Testis (tissue), 3 donors: ENCODE results near the gene TRAF7. TPM values are rescaled to one million over a fixed set of nuclear protein-coding genes. Genes with fewer than 3 reads are reported as not detected.

Source experiments
- DNase-seq: peaks from one replicate; pipeline ENCODE4 v3.0.0-alpha.2; 2019
- H3K27ac ChIP-seq, 2 donors: fragments of 200-600 bp; sonication (generic); one replicate each; pipeline ENCODE4 v1.5.1; 2019
- H3K27me3 ChIP-seq: fragments of 200-600 bp; sonication (generic); one replicate; pipeline ENCODE4 v1.5.1; 2019
- H3K36me3 ChIP-seq: fragments of 200-600 bp; sonication (generic); one replicate; pipeline ENCODE4 v1.5.1; 2017; ENCODE audit warnings: low read depth; ENCODE audit errors: missing control alignments
- H3K4me1 ChIP-seq: fragments of 200-600 bp; sonication (generic); one replicate; pipeline ENCODE4 v1.5.1; 2019
- H3K4me3 ChIP-seq, 2 donors: fragments of 200-600 bp; sonication (generic); one replicate each; pipeline ENCODE4 v1.5.1; 2017 to 2019
- H3K9me3 ChIP-seq: fragments of 200-600 bp; sonication (generic); one replicate; pipeline ENCODE4 v1.5.1; 2017
- POLR2A ChIP-seq: fragments of 450-650 bp; IDR thresholded peaks from one replicate; pipeline ENCODE4 v1.6.1; 2017; ENCODE audit warnings: antibody characterized with exemption, mild to moderate bottlenecking, moderate library complexity
- WGBS, 2 donors: methylation state at CpG; one replicate each; pipeline ENCODE4 v1.1.5; 2018; 5-methylcytosine and 5-hydroxymethylcytosine counted together
- intact Hi-C: fragments of 100-400 bp; cut with DNase I; formaldehyde crosslinking; loops from one replicate; pipeline ENCODE4 v1.15.1; 2023; ENCODE audit warnings: low total_unique reads
- polyA plus RNA-seq: library from polyadenylated mRNA; stranded (reverse); fragments of 350-450 nt; fragmentation: Illumina TruSeq; extraction: RNeasy Lipid Tissue Mini Kit (QIAGEN cat#74804); gene quantifications from one replicate; pipeline ENCODE4 v1.2.3, GENCODE V29; 2014; ENCODE audit warnings: low read depth, low replicate concordance; ENCODE audit not compliant: insufficient read depth
- total RNA-seq, 2 donors: library from RNA; depleted of rRNA; stranded (reverse); fragments of >200 nt; gene quantifications; one replicate each; pipeline ENCODE4 v1.2.3, GENCODE V29; 2016
- TF ChIP-seq, protein P1 (sequence below), 3 experiments: fragments of 450-650 bp in 2 of 3; fragments of 200-600 bp in 1 of 3; sonication (generic) in 1 of 3; IDR thresholded peaks; one replicate each; pipeline ENCODE4 v1.5.1; 2016 to 2019; ENCODE audit warnings: antibody characterized with exemption in 3 of 3, mild to moderate bottlenecking in 2 of 3, moderate library complexity in 1 of 3

The TRAF7 gene
- total and polyA plus RNA-seq, 3 donors from 2014 or later = 36.0 to 46.1 (median 44.6) TPM

DNA sequence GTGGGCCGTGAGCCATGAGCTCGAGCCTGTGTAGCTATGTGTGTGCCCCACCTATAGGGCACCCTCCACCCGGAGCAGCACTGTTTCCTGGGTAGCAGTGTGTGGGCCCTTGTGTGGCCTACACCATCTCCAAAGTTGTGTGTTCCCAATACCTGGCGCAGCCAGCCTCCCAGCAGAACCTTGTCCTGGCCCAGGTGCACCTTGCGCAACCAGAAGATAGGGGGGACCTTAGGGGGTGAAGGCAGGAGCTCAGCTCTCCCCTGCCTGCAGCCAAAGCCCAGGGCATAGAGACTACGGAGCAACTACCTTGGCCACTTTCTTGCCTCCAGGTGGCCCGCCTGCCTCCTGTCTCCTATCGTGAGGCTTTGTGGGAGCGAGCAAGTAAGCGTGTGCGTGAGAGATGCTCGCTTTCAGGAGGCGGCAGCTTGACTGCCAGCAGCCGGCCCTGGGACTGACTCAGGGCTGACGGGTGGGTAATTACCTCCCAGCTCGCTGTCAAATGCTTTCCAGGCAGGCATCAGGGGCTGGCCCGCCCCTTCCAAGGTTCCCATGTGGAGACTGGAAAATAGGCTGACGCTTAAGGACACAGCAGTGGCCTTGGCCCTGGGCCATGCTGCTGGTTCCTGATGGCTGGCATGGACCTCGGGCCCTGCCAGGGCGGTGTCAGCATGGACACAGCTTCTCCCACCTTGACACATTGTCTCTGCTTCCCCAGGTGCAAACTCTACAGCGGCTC lies 19.0 kb downstream of the TRAF7 start:
- no peaks in the 10 kb centered on the region for H3K36me3 ChIP-seq
- intact Hi-C loops = no loop called here
- no peaks in the 10 kb centered on the region for H3K4me1 ChIP-seq
- DNase-seq = no peak
- H3K27me3 ChIP-seq = no peaks in the 10 kb centered on the region
- no peak for TF ChIP-seq POLR2A
- TF ChIP-seq, protein P1, sequence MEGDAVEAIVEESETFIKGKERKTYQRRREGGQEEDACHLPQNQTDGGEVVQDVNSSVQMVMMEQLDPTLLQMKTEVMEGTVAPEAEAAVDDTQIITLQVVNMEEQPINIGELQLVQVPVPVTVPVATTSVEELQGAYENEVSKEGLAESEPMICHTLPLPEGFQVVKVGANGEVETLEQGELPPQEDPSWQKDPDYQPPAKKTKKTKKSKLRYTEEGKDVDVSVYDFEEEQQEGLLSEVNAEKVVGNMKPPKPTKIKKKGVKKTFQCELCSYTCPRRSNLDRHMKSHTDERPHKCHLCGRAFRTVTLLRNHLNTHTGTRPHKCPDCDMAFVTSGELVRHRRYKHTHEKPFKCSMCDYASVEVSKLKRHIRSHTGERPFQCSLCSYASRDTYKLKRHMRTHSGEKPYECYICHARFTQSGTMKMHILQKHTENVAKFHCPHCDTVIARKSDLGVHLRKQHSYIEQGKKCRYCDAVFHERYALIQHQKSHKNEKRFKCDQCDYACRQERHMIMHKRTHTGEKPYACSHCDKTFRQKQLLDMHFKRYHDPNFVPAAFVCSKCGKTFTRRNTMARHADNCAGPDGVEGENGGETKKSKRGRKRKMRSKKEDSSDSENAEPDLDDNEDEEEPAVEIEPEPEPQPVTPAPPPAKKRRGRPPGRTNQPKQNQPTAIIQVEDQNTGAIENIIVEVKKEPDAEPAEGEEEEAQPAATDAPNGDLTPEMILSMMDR (IDR thresholded peaks at IDR 0.05) = no peak
- 93 to 94% methylated on average over 13 to 21 of the region's 21 CpGs for WGBS, 2 donors
- H3K4me3 ChIP-seq = no peak overlapping the region
- H3K9me3 ChIP-seq = no peaks in the 10 kb centered on the region
- H3K27ac ChIP-seq = no peak overlapping the region

DNA sequence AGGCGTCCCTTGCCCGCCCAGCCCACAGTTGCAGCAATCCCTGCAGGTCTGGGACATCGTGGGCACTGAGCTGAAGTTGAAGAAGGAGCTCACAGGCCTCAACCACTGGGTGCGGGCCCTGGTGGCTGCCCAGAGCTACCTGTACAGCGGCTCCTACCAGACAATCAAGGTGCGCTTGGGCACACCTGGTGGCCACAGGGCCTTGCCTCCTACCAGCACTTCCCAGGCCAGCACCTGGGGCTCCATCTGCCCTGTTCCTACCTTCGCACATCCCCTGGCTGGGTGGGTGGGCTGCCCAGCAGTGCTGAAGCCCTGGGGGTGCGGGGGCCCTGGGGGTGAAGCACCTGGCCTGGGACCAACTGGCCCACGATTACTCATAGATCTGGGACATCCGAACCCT lies 19.9 kb downstream of the TRAF7 start:
- H3K9me3 ChIP-seq = no peaks in the 10 kb centered on the region
- H3K4me3 ChIP-seq = no peak overlapping the region
- H3K27ac ChIP-seq = no peak overlapping the region
- H3K4me1 ChIP-seq = no peaks in the 10 kb centered on the region
- WGBS, 2 donors = 91% methylated on average over 7 of the region's 10 CpGs; no CpG with 5 or more reads in 1 of the 2 donors
- no peaks in the 10 kb centered on the region for H3K27me3 ChIP-seq
- TF ChIP-seq POLR2A = no peak
- TF ChIP-seq, protein P1 (IDR thresholded peaks at IDR 0.05) = no peak
- H3K36me3 ChIP-seq = no peaks in the 10 kb centered on the region
- intact Hi-C loops = no loop called here
- DNase-seq = no peak

DNA sequence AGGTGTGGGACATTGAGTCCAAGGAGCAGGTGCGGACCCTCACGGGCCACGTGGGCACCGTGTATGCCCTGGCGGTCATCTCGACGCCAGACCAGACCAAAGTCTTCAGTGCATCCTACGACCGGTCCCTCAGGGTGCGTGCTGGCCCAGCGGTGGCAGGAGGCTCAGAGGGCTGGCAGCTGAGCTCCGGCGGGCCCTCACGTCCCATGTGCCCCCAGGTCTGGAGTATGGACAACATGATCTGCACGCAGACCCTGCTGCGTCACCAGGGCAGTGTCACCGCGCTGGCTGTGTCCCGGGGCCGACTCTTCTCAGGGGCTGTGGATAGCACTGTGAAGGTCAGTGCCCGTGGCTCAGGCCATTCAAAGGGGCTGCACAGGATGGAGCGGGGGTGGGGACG lies 20.5 kb downstream of the TRAF7 start:
- no peaks in the 10 kb centered on the region for H3K36me3 ChIP-seq
- 87 to 92% methylated on average over 6 to 23 of the region's 23 CpGs for WGBS, 2 donors

DNA sequence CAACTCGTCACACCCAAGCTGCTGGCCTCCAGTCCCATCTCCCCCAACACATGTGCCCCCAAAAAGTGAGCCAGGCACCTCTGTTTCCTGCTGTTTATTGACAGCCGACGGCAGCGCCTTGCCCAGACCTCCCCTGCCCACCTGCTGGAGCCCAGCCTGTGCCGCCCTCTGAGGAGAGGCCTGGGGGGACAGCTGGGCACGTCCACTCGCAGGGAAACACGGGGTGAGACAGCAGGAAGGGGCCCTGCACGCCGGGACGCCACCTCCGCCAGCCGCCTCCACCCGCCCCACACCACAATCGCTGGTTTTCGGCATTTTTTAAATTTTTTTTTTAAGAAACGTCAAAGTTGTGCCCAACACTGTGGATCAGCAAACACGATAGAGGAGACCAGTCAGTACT lies 21.5 kb downstream of the TRAF7 start:
- TF ChIP-seq POLR2A = no peak
- TF ChIP-seq, protein P1 (IDR thresholded peaks at IDR 0.05) = no peak
- intact Hi-C loops = no loop called here
- Histone ChIP-seq H3K4me3 (no peak overlapping the region), H3K27me3 (no peaks in the 10 kb centered on the region), H3K9me3 (no peaks in the 10 kb centered on the region), H3K27ac (no peak overlapping the region), H3K4me1 (no peaks in the 10 kb centered on the region), H3K36me3 (no peaks in the 10 kb centered on the region)
- WGBS, 2 donors = 90 to 93% methylated on average over 18 of the region's 18 CpGs
- DNase-seq = no peak

More for the DNA sequence above, 20.5 kb downstream of the TRAF7 start:
- Histone ChIP-seq H3K4me3 (no peak overlapping the region), H3K27ac (no peak overlapping the region), H3K27me3 (no peaks in the 10 kb centered on the region), H3K4me1 (no peaks in the 10 kb centered on the region), H3K9me3 (no peaks in the 10 kb centered on the region)
- DNase-seq = no peak
- no peak for TF ChIP-seq POLR2A
- TF ChIP-seq, protein P1 (IDR thresholded peaks at IDR 0.05) = no peak
- intact Hi-C loops = no loop called here

DNA sequence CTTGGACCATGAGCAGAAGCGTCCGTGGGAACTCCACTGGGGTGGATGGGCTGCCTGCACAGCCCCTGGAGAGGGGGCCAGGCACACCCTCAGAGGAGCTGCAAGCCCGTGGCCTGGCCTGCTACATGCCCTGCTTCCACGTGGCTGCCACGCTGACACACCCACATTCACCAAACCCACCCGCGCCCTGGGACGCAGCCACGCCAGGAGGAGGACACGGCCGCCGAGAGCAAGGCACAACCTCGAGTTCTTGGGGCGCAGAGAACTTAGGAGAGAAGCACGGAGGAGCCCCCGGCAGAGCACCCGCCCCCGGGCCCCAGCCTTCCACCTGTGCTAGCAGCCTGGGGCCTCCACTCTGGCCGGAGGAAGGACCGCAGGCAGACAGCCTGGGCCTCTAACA lies 22.0 kb downstream of the TRAF7 start:
- no peak overlapping the region for H3K4me3 ChIP-seq
- no peak overlapping the region for H3K27ac ChIP-seq
- TF ChIP-seq POLR2A = no peak
- TF ChIP-seq, protein P1 (IDR thresholded peaks at IDR 0.05) = no peak
- H3K36me3 ChIP-seq = no peaks in the 10 kb centered on the region
- no peaks in the 10 kb centered on the region for H3K27me3 ChIP-seq
- no peak for DNase-seq
- no peaks in the 10 kb centered on the region for H3K4me1 ChIP-seq
- H3K9me3 ChIP-seq = no peaks in the 10 kb centered on the region
- intact Hi-C loops = no loop called here
- WGBS, 2 donors = 80 to 88% methylated on average over 11 to 20 of the region's 20 CpGs
